AG08396 (cell line): ENCODE measurements around the gene LMX1A.

Source experiments
- DNase-seq: peaks from one replicate; pipeline ENCODE4 v3.0.0; 2012; ENCODE audit warnings: low spot score, mixed read lengths

Gene LMX1A

GRCh38 chr1:165162671-165163241 is 193.8 kb downstream of the LMX1A start:
- no peak for DNase-seq

DNA sequence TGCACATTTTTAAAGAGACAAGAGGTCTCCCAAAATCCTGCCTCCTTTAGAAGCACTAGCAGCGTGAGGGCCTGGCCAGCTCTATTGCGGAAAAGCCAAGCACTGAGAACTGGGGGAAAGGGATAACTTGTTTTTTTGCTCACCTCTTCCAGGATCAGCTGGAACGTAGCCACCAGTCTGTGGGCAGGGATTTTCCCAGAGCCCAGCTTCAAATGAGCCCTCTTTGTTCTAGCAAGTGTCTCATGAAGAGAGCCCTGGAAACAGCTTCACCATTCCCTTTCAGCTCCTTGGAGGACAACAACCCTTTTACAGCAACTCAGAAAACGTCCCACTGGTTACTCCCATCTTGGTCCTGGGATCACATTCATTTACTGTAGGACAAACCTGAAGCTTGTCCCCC is 195.4 kb downstream of the LMX1A start:
- no peak for DNase-seq

DNA sequence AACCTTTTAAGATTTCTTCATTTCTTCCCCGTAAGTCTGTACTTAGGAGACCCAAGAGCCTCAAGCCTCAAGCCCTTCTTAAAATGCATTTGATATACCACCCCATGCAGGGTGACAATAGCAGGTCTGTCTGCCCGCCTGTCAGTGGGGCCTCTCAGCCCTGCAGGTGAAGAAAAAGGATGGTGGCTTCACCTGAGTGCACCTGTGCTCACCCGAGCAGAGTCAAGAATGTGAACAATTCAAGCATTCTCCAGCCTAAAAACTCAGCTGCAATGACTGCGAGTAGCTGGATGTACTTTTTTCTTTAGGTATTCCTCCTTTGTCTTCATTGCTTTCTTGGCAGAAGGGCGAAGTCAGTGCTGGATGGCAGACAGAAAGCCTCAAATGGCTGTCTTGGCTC is 203.3 kb downstream of the LMX1A start:
- no peak for DNase-seq

DNA sequence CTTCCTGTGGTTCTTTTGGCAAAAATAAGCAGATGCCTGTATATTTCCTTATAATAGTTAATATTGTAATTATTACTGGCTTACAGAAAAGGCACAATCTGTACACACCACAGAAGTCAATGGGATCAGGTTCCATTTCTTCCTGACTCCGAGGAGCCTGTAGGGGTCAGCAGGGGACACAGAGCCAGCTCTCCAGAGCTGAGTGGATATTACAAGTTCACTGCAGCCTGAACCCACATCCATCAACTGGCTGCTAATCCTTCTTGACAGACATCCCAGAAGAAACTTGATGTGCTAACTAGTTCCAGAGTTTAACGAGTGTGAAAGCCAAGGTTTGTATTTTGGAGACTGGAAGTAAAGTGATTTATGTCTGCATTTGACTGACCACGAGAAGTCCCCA is 203.8 kb downstream of the LMX1A start:
- no peak for DNase-seq

- DNase-seq = no peak
Observed at GRCh38 chr1:165152109-165152508, 204.4 kb downstream of the LMX1A start.
